ENCODE data around the gene LARP1B. TPM values are rescaled to one million over a fixed set of nuclear protein-coding genes. Genes with fewer than 3 reads are reported as not detected.
"Not testable (repeated sequence)": the region's sequence is repeated elsewhere in the genome, so short reads cannot be mapped to it uniquely, and the experiment has no call there.

LARP1B gene
- total RNA-seq, 2 experiments from 2014 or later = 13.6 to 14.5 TPM

DNA sequence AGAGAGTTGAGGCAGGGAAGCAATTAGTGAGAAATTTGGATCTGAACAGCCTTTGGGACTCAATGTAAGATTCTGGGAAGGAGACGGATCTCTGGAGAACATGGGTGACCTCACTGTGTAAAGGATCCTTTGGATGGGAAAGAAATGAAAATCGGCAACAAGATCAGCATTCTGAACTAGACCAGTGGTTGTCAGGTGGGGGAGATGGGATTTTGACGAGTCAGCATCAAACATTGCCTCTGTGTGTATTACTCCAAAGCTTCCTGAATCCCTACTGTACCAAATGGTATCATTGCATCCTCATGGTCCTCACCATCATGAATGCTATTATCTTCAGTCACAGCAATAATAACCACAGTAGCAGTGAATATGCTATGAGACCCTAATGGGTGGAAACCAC is 173.7 kb downstream of the LARP1B start:
- Mint-ChIP-seq H3K4me3 (no peak overlapping the region), H3K36me3 (ENCODE audit: low read depth) (no peaks in the 10 kb centered on the region), H3K4me1 (ENCODE audit: low read depth) (no peaks in the 10 kb centered on the region), H3K27ac (no peak overlapping the region), H3K27me3 (ENCODE audit: low read depth) (peaks cover 4% of the 10 kb centered on the region), H3K9me3 (ENCODE audit: insufficient read depth) (no peaks in the 10 kb centered on the region)
- POLR2A ChIA-PET = no interaction called here
- no peak for ATAC-seq
- DNase-seq = no peak
- CTCF ChIA-PET = no interaction called here

DNA sequence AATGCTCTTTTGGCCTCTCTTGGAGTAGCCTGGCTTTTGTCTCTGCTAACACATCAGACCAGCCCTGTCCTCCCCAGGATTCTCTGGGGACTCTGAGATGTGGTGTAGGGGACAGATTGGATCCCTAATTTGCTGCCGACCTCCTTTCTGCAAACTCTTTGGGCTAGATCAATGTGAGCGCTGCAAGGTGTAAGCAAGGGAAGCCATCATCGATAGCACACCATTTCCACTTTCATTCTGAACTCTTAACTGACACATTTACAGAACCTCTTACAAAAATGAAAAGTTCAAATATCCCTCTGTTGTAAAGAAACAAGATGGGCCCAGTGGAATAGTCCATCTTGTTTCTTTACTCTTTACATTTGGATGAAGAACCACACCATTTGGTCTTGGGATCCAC is 179.9 kb downstream of the LARP1B start:
- H3K27ac Mint-ChIP-seq = no peak overlapping the region
- H3K9me3 Mint-ChIP-seq (ENCODE audit: insufficient read depth) = no peaks in the 10 kb centered on the region
- ChIA-PET CTCF (no interaction called here), POLR2A (no interaction called here)
- DNase-seq (no peak), ATAC-seq (no peak)
- H3K36me3 Mint-ChIP-seq (ENCODE audit: low read depth) = no peaks in the 10 kb centered on the region
- no peaks in the 10 kb centered on the region for H3K4me1 Mint-ChIP-seq (ENCODE audit: low read depth)
- H3K4me3 Mint-ChIP-seq = no peak overlapping the region
- H3K27me3 Mint-ChIP-seq (ENCODE audit: low read depth) = peaks cover 2% of the 10 kb centered on the region

DNA sequence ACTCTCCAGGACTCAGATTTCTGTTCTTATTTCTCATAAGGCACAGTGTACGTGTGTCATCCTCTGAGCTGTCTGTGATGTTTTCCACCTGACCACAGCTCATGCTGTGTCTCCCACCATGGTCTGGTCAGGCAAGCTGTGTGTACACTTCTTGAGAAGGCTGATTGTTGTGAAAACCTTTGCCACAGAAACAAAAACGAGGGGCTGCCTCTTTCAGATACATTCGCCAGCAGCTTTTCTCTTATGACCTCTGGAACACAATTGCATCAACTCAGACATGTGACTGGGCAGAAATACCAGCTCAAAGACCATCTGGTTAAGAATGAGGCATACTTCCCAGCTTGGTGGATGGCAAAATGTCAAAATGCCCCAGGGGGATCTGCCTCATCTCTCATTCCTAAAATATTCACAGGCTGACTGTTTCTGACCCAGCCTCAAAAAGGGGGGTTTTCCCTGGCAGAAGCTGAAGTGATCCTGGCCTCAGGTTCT is 180.4 kb downstream of the LARP1B start:
- CTCF ChIA-PET = no interaction called here
- no peak overlapping the region for H3K27ac Mint-ChIP-seq
- no peak for ATAC-seq

DNA sequence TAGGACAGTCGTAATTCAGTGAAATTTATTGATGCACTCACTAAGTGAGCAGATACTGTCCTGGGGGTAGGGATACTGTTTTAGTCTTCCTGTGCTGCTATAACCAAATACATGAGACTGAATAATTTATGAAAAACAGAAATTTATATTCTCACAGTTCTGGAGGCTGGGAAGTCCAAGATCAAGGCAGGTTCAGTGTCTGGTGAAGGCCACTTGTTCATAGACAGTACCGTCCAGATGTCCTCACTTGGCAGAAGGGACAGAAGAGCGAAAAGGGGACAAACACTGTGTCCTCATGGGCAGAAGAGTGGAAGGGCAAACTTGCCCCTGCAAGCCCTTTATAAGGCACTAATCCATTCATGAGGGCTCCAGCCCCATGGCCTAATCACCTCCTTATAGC is 180.9 kb downstream of the LARP1B start:
- no peaks in the 10 kb centered on the region for H3K9me3 Mint-ChIP-seq (ENCODE audit: insufficient read depth)
- peaks cover 4% of the 10 kb centered on the region for H3K27me3 Mint-ChIP-seq (ENCODE audit: low read depth)
- ChIA-PET POLR2A (no interaction called here), CTCF (no interaction called here)
- no peaks in the 10 kb centered on the region for H3K36me3 Mint-ChIP-seq (ENCODE audit: low read depth)
- ATAC-seq (no peak), DNase-seq (no peak)
- no peaks in the 10 kb centered on the region for H3K4me1 Mint-ChIP-seq (ENCODE audit: low read depth)
- H3K27ac Mint-ChIP-seq = no peak overlapping the region
- H3K4me3 Mint-ChIP-seq = no peak overlapping the region

More for the DNA sequence above, 180.4 kb downstream of the LARP1B start:
- Mint-ChIP-seq H3K4me1 (ENCODE audit: low read depth) (no peaks in the 10 kb centered on the region), H3K36me3 (ENCODE audit: low read depth) (no peaks in the 10 kb centered on the region), H3K9me3 (ENCODE audit: insufficient read depth) (no peaks in the 10 kb centered on the region), H3K4me3 (no peak overlapping the region), H3K27me3 (ENCODE audit: low read depth) (peaks cover 2% of the 10 kb centered on the region)
- POLR2A ChIA-PET = no interaction called here
- DNase-seq = no peak

DNA sequence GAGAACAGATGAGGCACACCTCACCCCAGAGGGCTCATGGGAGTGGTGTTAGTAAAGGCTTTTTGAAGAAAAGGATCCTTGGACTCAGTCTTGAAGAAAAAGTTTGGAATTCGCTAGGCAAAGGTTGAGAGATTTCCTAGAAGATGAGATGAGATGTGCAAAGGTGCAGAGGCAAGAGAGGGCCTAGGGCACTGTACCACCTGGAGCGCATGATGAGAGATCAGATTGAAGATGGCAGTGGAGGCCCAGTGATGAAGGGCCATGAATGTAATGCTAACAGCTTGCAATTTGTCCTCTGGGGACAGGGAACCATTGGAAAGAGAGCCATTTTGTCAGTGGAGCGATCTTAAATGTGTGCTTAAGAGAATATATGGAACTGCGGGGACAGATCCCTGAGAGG is 181.5 kb downstream of the LARP1B start:
- no peaks in the 10 kb centered on the region for H3K36me3 Mint-ChIP-seq (ENCODE audit: low read depth)
- H3K4me3 Mint-ChIP-seq = no peak overlapping the region
- no peaks in the 10 kb centered on the region for H3K4me1 Mint-ChIP-seq (ENCODE audit: low read depth)
- ChIA-PET CTCF (no interaction called here), POLR2A (no interaction called here)
- DNase-seq (no peak), ATAC-seq (no peak)
- no peaks in the 10 kb centered on the region for H3K9me3 Mint-ChIP-seq (ENCODE audit: insufficient read depth)
- H3K27ac Mint-ChIP-seq = no peak overlapping the region
- peaks cover 2% of the 10 kb centered on the region for H3K27me3 Mint-ChIP-seq (ENCODE audit: low read depth)

DNA sequence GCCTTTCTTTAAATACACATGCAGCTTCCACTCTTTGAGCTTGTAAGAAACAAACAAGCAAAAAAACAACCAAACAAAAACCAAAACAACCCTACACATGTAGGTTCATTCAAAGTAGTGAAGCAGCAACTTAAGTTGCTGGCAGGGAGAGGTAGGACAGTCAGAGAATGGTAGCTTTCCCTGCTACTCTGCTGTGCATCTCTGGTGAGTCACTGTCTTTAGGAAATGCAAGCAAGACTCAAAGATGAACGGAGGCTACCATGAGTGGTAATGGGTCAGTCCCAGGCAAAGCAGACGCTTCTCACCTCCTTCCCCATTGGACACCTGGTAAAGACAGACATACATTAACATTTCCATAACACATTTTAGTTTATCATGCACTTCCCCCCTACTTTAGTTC is 183.3 kb downstream of the LARP1B start:
- Mint-ChIP-seq H3K4me3 (no peak overlapping the region), H3K4me1 (ENCODE audit: low read depth) (no peaks in the 10 kb centered on the region), H3K27me3 (ENCODE audit: low read depth) (peaks cover 2% of the 10 kb centered on the region), H3K27ac (no peak overlapping the region), H3K9me3 (ENCODE audit: insufficient read depth) (peaks cover 12% of the 10 kb centered on the region), H3K36me3 (ENCODE audit: low read depth) (no peaks in the 10 kb centered on the region)
- ATAC-seq = no peak
- no peak for DNase-seq
- ChIA-PET CTCF (no interaction called here), POLR2A (no interaction called here)

DNA sequence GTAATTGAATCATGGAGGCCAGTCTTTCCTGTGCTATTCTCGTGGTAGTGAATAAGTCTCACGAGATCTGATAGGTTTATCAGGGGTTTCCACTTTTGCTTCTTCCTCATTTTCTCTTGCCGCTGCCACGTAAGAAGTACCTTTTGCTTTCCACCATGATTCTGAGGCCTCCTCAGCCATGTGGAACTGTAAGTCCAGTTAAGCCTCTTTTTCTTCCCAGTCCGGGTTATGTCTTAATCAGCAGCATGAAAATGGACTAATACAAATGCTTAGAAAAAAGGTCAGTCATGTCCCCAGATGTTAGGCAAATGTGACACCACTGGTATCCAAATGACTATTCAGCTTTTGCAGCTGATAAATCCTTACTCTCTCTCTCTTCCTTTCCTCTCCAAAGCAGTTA is 184.3 kb downstream of the LARP1B start:
- H3K4me3 Mint-ChIP-seq; H3K27me3 Mint-ChIP-seq (ENCODE audit: low read depth); H3K36me3 Mint-ChIP-seq (ENCODE audit: low read depth); ATAC-seq; POLR2A ChIA-PET; CTCF ChIA-PET; H3K4me1 Mint-ChIP-seq (ENCODE audit: low read depth); H3K27ac Mint-ChIP-seq; DNase-seq: not testable (repeated sequence)
- peaks cover 21% of the 10 kb centered on the region for H3K9me3 Mint-ChIP-seq (ENCODE audit: insufficient read depth)

DNA sequence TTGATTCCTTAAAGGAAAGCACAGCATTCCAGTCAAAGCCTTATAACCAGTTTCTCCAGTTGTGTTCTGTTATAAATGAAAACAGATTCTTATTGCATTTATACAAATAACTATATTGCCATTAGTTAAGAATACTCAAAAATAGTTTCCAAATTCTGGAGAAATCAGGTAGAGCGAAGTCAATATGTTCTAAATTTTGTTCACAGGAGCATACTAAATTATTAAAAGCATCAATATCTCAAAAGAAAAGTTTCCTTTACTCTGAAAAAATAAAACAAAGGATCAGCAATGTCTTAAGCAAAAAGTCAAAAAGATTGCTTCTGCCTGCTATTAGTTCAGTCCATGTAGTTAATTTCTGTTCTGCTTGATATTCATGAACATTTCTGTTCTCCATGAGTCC is 186.8 kb downstream of the LARP1B start:
- no peak for ATAC-seq

DNA sequence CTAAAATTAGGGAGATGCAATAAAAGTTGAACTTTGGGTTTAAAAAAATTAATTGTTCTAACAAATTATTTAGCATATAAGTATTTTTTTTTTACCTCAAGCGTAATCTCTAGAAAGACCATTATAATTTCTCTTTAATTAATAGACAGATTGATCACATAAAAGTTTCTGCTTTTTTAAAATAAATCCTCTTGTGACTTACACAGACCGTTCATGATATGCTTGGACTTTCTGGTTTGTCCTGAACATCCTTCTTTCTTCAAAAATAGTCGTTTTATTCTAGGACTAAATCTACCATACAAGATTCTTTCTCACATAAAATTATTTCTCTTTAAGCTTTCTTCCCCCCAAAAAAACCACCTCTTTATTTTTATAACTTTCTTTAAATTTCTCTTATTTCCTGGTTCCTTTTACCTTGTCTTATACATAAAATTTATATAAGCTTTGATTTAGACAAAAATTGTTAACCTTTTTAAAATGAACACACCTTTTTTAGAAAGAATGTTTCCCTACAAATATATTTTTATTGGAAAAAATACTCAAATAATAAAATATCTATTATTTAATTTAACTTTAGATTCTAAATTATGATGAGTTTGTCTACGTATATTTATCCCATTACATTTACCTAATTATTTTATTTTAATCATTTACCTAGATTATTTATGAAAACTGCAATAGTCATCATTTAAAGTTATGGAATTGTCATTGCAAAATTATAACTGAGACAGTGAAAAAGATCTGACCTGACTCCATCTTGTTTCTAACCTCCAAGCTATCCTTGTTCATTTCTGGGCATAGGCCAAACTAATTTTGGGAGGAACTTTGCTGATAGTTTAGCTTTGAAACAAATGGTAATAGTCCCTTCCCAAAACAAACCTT is 188.9 kb downstream of the LARP1B start:
- no peak for DNase-seq
- peaks cover 23% of the 10 kb centered on the region for H3K9me3 Mint-ChIP-seq (ENCODE audit: insufficient read depth)
- no peak for ATAC-seq
- H3K36me3 Mint-ChIP-seq (ENCODE audit: low read depth) = peaks cover 2% of the 10 kb centered on the region
- ChIA-PET POLR2A (no interaction called here), CTCF (no interaction called here)
- no peaks in the 10 kb centered on the region for H3K4me1 Mint-ChIP-seq (ENCODE audit: low read depth)
- no peak overlapping the region for H3K4me3 Mint-ChIP-seq
- no peak overlapping the region for H3K27ac Mint-ChIP-seq
- H3K27me3 Mint-ChIP-seq (ENCODE audit: low read depth) = peaks cover 4% of the 10 kb centered on the region

More for the DNA sequence above, 186.8 kb downstream of the LARP1B start:
- no peak for DNase-seq
- H3K27me3 Mint-ChIP-seq (ENCODE audit: low read depth) = peaks cover 2% of the 10 kb centered on the region
- no peak overlapping the region for H3K4me3 Mint-ChIP-seq
- POLR2A ChIA-PET = no interaction called here
- no peak overlapping the region for H3K27ac Mint-ChIP-seq
- no peaks in the 10 kb centered on the region for H3K4me1 Mint-ChIP-seq (ENCODE audit: low read depth)
- CTCF ChIA-PET = no interaction called here
- peaks cover 2% of the 10 kb centered on the region for H3K36me3 Mint-ChIP-seq (ENCODE audit: low read depth)
- H3K9me3 Mint-ChIP-seq (ENCODE audit: insufficient read depth) = peaks cover 23% of the 10 kb centered on the region

DNA sequence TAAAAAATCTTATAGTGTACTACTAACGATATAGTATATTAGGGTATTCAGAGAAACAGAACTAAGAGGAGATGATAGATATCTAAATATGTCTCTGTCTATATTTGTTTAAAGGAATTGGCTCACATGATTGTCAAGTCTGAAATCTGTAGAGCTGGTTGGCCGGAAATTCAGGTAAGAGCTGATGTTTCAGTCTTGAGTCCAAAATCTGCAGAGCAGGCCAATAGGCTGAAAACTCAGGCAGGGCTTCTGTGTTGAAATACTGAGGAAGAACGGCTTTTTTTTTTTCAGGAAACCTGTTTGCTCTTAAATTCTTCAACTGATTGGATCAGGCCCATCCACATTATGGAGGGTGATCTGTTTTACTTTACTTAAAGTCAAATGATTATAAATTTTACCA is 194.8 kb downstream of the LARP1B start:
- ChIA-PET POLR2A (no interaction called here), CTCF (no interaction called here)
- ATAC-seq = no peak
- H3K9me3 Mint-ChIP-seq (ENCODE audit: insufficient read depth) = no peaks in the 10 kb centered on the region
- H3K4me3 Mint-ChIP-seq = no peak overlapping the region
- H3K4me1 Mint-ChIP-seq (ENCODE audit: low read depth) = no peaks in the 10 kb centered on the region
- DNase-seq = no peak
- no peaks in the 10 kb centered on the region for H3K36me3 Mint-ChIP-seq (ENCODE audit: low read depth)
- peaks cover 5% of the 10 kb centered on the region for H3K27me3 Mint-ChIP-seq (ENCODE audit: low read depth)
- H3K27ac Mint-ChIP-seq = no peak overlapping the region

DNA sequence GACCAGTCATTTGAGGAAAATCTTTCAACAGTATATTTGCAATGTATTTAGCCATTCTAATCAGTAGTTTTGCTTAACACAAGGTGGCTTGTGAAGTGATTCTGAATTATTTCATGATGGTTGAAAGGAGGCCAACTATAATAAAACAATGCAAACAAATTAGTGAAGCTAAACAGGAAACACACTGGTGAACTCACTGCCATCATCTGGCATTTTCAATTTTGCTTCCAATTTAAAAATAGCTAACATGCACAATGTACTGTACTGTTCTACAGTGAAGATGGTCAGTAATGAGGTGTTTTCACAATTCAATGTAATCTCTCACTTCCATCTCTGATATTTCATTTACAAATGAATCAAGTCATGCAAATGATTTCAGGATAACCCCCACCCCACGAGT is 195.4 kb downstream of the LARP1B start:
- DNase-seq (no peak), ATAC-seq (no peak)
- H3K4me3 Mint-ChIP-seq = no peak overlapping the region
- ChIA-PET CTCF (no interaction called here), POLR2A (no interaction called here)
- H3K9me3 Mint-ChIP-seq (ENCODE audit: insufficient read depth) = no peaks in the 10 kb centered on the region
- no peaks in the 10 kb centered on the region for H3K4me1 Mint-ChIP-seq (ENCODE audit: low read depth)
- peaks cover 5% of the 10 kb centered on the region for H3K27me3 Mint-ChIP-seq (ENCODE audit: low read depth)
- no peak overlapping the region for H3K27ac Mint-ChIP-seq
- H3K36me3 Mint-ChIP-seq (ENCODE audit: low read depth) = no peaks in the 10 kb centered on the region

DNA sequence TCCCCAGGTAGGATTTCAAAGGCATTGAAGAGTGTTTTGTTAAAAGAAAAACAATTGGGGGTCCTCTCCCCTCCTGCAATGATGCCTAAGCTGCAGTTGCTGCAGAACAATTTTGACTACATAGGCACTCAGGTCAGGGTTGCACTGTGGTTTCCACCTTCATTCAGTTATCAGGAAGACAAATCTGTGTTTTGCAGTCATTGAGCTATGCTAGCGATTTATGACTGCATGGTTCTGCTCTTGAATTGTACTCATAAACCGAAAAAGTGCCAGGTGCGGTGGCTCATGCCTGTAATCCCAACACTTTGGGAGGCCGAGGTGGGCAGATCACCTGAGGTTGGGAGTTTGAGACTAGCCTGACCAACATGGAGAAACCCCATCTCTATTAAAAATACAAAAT is 197.1 kb downstream of the LARP1B start:
- H3K27ac Mint-ChIP-seq; H3K27me3 Mint-ChIP-seq (ENCODE audit: low read depth); H3K4me3 Mint-ChIP-seq; CTCF ChIA-PET; H3K4me1 Mint-ChIP-seq (ENCODE audit: low read depth); DNase-seq; H3K36me3 Mint-ChIP-seq (ENCODE audit: low read depth); H3K9me3 Mint-ChIP-seq (ENCODE audit: insufficient read depth); ATAC-seq; POLR2A ChIA-PET: not testable (repeated sequence)

DNA sequence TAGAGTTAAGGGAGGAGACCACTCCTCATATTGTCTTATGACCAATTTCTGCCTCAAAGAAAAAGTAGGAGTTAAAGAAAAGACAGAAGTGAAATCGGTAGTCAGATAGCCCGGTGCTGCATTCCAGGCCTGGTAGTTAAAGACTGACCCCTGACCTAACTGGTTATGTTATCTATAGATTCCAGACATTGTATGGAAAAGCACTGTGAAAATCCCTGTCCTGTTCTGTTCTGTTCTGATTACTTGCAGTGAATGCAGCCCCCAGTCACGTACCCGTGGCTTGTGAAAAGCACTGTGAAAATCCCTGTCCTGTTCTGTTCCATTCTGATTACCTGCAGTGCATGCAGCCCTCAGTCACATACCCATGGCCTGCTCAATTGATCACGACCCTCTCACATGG is 198.8 kb downstream of the LARP1B start:
- H3K4me3 Mint-ChIP-seq; H3K36me3 Mint-ChIP-seq (ENCODE audit: low read depth); H3K27ac Mint-ChIP-seq; H3K27me3 Mint-ChIP-seq (ENCODE audit: low read depth); CTCF ChIA-PET; ATAC-seq; POLR2A ChIA-PET; H3K9me3 Mint-ChIP-seq (ENCODE audit: insufficient read depth); DNase-seq; H3K4me1 Mint-ChIP-seq (ENCODE audit: low read depth): not testable (repeated sequence)
